ENCODE measurements around the gene OR2J2. TPM values are rescaled to one million over a fixed set of nuclear protein-coding genes. Genes with fewer than 3 reads are reported as not detected.
"Not testable (repeated sequence)": the region's sequence is repeated elsewhere in the genome, so short reads cannot be mapped to it uniquely, and the experiment has no call there.

Gene OR2J2
- not detected in 2 replicates for polyA plus RNA-seq (2014; cell fraction: cytosol; rRNA removed)
- polyA plus RNA-seq (2014; cell fraction: nucleus; rRNA removed) = 0.10 TPM in 1 of 2 replicates, not detected in the other

DNA sequence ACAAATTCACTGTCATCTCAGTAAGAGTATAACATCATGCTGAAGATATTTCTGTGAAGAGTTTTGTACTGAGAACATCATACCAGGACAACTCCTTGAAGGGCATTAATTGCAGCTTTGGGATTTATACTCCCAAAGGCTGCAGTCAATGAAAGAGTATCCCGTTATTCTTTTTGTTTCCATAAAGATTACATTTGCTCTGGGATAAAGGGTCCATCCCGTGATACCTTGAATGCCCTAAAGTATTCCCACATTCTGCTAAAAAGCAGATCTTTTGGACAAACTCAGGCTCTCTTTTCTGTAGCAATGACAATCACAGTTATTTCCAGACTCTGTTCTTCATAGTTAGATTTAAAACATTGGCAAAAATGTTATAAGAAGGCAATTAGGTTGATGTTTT lies at the start of gene OR2J2:
Gene OR2J2, plus strand, starts transcription at position 301 of the 400 bp plus-strand sequence. CDS start 2,729 bp downstream, outside the sequence.
- DNase-seq (ENCODE audit: low spot score) = not testable (repeated sequence)

DNA sequence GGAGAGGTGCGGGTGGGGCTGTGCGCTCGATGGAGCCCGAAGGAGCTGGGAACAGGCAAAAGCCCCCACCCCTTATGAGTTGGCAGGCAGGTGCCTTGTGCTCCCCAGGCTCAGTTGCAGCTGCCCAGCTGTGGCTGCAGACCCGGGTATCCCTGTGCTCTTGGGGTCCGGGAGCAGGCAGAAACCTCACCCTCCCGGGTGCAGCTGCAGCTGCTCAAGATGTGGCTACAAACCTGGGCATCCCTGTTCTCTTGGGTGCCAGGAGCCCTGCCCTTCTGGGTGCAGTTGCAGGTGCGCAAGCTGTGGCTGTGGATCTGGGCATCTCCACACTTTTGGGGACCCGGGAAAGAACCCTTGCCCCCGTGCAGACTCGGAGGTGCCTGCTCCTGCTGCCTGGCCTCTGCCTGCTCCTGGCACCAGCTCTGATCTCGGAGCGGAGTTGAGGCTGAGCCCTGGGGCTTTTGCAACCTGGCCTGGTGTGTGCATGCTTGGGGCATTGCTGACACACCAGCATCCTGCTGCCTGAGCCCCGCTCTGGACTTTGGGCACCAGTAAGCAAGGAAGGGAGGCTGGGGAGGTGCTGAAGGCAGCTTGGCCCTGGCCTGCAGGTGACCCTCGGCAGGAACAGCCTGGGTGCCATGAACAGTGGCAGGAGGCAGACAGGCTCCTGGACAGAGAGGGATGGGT lies 41.2 kb upstream of the OR2J2 start:
- DNase-seq (ENCODE audit: low spot score) = no peak

- DNase-seq (ENCODE audit: low spot score) = no peak
These were observed 40.1 kb upstream of the OR2J2 start for GRCh38 chr6:29130644-29131043.

DNA sequence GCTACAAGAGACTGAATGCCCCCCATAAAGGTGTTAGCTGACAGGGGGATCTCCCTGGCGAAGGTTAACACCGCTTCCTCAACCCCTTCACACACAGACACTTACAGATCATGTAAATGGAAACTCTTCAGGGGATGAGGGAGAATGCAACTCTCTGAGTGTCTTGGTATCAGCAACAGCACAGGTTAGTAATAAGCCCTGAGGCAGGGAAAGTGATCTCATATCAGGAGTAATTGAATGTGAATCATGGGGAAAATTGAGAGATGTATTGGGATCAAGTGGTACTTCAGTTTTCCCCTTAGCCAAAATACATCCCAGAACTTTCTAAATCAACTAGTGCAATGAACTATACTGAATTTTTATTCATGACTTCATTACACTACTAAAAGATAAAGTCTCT lies 39.0 kb upstream of the OR2J2 start:
- DNase-seq (ENCODE audit: low spot score) = no peak

GRCh38 chr6:29137724-29138123 lies 33.0 kb upstream of the OR2J2 start:
- DNase-seq (ENCODE audit: low spot score) = no peak

GRCh38 chr6:29141606-29142005 lies 29.1 kb upstream of the OR2J2 start:
- no peak for DNase-seq (ENCODE audit: low spot score)

DNA sequence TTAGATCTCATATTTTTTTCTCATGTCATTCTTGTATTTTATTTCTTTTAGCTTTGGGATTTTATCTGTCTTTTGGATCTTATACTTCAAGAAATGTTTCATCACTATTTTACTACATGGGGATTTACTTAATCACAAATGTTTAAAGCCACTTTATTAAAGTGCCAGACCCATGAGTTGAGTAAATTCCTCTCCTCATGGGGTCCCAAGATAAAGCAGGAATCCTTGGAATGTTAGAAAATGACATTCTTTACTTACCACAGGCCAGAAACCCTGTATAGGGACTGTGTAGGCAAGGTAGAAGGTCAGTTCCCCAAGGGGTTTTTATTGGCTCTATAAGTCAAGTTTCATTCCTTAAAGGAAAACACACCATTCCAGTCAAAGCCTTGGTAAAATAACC lies 28.4 kb upstream of the OR2J2 start:
- DNase-seq (ENCODE audit: low spot score) = no peak

GRCh38 chr6:29146179-29146578 lies 24.5 kb upstream of the OR2J2 start:
- no peak for DNase-seq (ENCODE audit: low spot score)

GRCh38 chr6:29147074-29147473 lies 23.6 kb upstream of the OR2J2 start:
- no peak for DNase-seq (ENCODE audit: low spot score)

DNA sequence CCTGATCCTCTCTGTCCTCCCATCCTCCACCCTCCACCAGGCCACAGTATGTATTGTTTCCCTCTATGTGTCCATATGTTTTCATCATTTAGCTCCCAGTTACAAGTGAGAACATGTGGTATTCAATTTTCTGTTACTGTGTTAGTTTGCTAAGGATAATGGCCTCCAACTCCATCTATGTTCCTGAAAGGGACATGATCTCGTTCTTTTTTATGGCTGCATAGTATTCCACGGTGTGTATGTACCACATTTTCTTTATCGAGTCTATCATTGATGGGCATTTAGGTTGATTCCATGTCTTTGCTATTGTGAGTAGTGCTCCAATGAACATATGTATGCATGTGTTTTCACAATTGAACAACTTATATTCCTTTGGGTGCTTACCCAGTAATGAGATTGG lies 21.3 kb upstream of the OR2J2 start:
- DNase-seq (ENCODE audit: low spot score) = not testable (repeated sequence)

DNA sequence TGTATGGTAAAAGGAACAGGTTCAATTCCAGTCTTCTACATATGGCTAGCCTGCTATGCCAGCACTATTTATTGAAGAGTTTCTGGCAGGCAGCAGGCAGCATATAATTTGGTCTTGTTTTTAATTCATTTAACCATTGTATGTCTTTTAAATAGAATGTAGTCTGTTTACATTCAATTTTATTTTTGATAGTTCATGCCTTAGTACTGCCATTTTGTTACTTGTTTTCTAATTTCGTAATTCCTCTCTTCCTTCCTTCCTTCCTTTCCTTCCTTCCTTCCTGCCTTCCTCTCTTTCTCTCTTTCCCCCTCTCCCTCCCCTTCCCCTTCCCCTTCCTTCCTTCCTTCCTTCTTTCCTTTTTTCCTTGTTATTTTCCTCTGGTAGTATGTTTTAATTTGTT lies 17.6 kb upstream of the OR2J2 start:
- no peak for DNase-seq (ENCODE audit: low spot score)

- not testable (repeated sequence) for DNase-seq (ENCODE audit: low spot score)
These were observed 15.5 kb upstream of the OR2J2 start for GRCh38 chr6:29155182-29155581.

DNA sequence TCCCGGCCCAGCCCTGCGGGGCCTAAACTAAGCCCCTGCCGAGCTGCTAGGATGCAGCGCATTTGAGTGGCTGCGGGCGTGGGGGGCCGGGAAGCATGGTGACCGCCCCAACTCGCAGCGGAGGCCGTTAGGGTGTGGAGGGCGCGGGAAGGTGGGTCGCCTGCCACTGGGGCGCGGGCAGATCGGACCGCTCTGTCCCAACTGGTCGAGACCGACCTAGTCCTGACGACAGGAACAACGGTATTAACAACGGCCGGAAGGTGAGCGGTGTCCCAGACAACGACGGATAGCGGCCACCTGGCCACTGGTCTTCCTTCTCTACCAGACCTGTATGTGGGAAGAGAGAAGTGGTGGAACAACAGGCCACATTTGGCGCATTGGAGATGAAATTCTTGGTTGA lies 10.8 kb upstream of the OR2J2 start:
- not testable (repeated sequence) for DNase-seq (ENCODE audit: low spot score)

- not testable (repeated sequence) for DNase-seq (ENCODE audit: low spot score)
These were observed 5.1 kb upstream of the OR2J2 start for GRCh38 chr6:29165571-29165970.

DNA sequence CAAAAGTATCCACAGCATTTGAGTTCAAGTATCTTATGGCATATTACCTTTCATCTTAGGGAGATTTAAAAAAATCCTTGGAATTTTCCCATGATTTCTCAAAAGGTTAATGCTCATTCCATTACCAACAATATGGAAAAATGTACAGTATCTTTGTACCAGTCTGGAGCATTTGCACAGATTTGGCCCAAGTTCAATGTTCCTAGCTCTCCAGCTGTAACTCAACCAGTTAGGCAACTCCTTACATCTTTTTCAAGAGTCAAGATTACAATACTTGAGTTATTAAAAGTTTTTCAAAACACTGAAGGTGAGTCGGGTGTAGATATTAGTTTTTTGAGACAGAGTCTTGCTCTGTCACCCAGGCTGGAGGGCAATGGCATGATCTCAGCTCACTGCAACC lies 1.0 kb downstream of the OR2J2 start:
- no peak for DNase-seq (ENCODE audit: low spot score)

GRCh38 chr6:29183594-29183993 lies 12.9 kb downstream of the OR2J2 start:
- no peak for DNase-seq (ENCODE audit: low spot score)

GRCh38 chr6:29188659-29189058 lies 18.0 kb downstream of the OR2J2 start:
- DNase-seq (ENCODE audit: low spot score) = not testable (repeated sequence)

GRCh38 chr6:29200767-29201662 lies 30.3 kb downstream of the OR2J2 start:
- DNase-seq (ENCODE audit: low spot score) = no peak

GRCh38 chr6:29201966-29202365 lies 31.3 kb downstream of the OR2J2 start:
- DNase-seq (ENCODE audit: low spot score) = no peak

DNA sequence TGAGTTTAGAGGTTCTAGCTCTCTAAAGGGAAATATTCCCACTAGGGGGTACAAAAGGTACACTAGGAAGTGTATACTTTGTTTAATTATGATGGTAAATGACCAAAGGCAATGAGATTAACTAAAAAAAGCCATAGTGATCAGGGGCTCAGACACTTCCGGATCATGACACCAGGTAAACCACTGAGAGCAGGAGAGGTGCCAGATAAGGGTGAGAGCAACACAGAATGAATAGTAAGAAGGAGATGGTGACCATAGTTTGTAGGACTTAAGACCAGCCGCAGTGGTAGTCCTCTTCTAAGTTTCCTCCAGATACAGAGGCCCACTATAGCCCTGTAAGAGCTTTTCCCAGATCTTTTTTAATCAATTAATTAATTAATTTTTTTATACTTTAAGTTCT lies 40.8 kb downstream of the OR2J2 start:
- no peak for DNase-seq (ENCODE audit: low spot score)

DNA sequence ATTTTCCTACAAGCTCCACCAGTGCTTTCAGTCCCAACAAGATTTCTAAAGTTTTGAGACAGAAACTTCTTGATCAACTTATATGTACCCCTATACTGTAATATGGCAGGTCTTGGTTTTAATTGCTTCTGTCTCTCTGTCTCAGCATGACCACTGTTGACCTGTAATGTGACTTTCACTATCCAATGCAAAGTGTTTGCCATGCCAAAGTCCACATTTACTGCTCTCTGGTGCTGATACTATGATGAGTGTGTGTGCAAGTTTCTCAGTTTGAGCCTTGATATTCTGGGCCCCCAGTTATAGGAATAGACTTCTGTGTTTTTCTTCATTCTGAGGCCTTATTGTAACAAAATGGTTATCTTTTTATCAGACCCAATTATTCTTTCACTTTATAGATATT lies 45.8 kb downstream of the OR2J2 start:
- no peak for DNase-seq (ENCODE audit: low spot score)

DNA sequence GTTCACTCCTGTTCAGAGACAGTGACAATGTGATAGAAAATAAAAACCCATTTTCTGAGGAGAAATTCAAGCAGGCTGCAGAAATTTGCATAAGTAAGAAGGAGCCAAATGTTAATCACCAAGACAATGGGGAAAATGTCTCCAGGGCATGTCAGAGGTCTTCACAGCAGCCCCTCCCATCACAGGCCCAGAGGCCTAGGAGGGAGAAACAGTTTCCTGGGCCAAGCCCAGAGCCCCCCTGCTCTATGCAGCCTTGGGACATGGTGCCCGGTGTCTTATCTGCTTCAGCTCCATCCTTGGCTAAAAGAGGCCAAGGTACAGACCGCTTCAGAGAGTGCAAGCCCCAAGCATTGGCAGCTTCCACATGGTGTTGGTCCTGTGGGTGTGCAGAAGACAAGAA lies 46.5 kb downstream of the OR2J2 start:
- DNase-seq (ENCODE audit: low spot score) = not testable (repeated sequence)

DNA sequence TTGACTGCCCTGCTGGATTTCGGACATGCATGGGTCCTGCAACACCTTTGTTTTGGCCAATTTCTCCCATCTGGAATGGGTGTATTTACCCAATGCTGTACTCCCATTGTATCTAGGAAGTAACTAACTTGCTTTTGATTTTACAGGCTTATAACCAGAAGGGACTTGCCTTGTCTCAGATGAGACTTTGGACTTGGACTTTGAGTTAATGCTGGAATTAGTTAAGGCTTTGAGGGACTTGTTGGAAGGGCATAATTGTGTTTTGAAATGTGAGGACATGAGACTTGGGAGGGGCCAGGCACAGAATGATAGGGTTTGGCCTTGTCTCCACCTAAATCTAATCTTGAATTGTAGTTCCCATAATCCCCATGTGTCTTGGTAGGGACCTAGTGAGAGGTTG lies 47.3 kb downstream of the OR2J2 start:
- DNase-seq (ENCODE audit: low spot score) = not testable (repeated sequence)

All from SK-N-DZ (cell line).